Activated CD4-positive, alpha-beta T cell treated with anti-CD3 and anti-CD28 coated beads, Interleukin-2, Interleukin-4, amounts not matched to agents 100 ng/mL and 50 ng/mL, durations not matched to agents 16 hours and 8 hours (primary cell): ENCODE measurements around the gene TAPBP.
"Not testable (repeated sequence)": the region's sequence is repeated elsewhere in the genome, so short reads cannot be mapped to it uniquely, and the experiment has no call there.

ENCODE experiments used
- DNase-seq: peaks from one replicate; pipeline ENCODE4 v3.0.0-alpha.2; 2020; ENCODE audit warnings: low spot score

The TAPBP gene

GRCh38 chr6:33296797-33297405 lies 17.0 kb downstream of the TAPBP start:
- DNase-seq, result no peak

- DNase-seq, result no peak
Measured at GRCh38 chr6:33295621-33296369, 18.1 kb downstream of the TAPBP start.

- no peak for DNase-seq
Measured at GRCh38 chr6:33294086-33294823, 19.6 kb downstream of the TAPBP start.

- DNase-seq, result no peak
Measured at GRCh38 chr6:33292996-33293682, 20.7 kb downstream of the TAPBP start.

- DNase-seq, result no peak
Measured at GRCh38 chr6:33290459-33290858, 23.4 kb downstream of the TAPBP start.

GRCh38 chr6:33289784-33290315 lies 24.0 kb downstream of the TAPBP start:
- no peak for DNase-seq

- peak; percentile 90 for DNase-seq
Measured at GRCh38 chr6:33288921-33289783, 24.7 kb downstream of the TAPBP start, which contains the start of the genes PFDN6 and WDR46. Gene PFDN6, plus strand, starts transcription at chr6:33289601. Its CDS starts 256 bp downstream, at chr6:33289857. Gene WDR46, minus strand, starts transcription at chr6:33289239. Its CDS starts 69 bp downstream, at chr6:33289170.

- no peak for DNase-seq
Measured at GRCh38 chr6:33288141-33288920, 25.5 kb downstream of the TAPBP start.

GRCh38 chr6:33286946-33287914 lies 26.6 kb downstream of the TAPBP start:
- DNase-seq, result no peak

- not testable (repeated sequence) for DNase-seq
Measured at GRCh38 chr6:33285214-33285613, 28.7 kb downstream of the TAPBP start.

- DNase-seq, result no peak
Measured at GRCh38 chr6:33280539-33280938, 33.3 kb downstream of the TAPBP start.

- DNase-seq, result no peak
Measured at GRCh38 chr6:33279971-33280511, 33.8 kb downstream of the TAPBP start.

GRCh38 chr6:33279257-33279695 lies 34.6 kb downstream of the TAPBP start:
- DNase-seq, result no peak

GRCh38 chr6:33278810-33279209 lies 35.1 kb downstream of the TAPBP start:
- no peak for DNase-seq

GRCh38 chr6:33278392-33278741 lies 35.5 kb downstream of the TAPBP start:
- no peak for DNase-seq

GRCh38 chr6:33277663-33278391 lies 36.1 kb downstream of the TAPBP start:
- peak; percentile 33 for DNase-seq

- peak; percentile 83 for DNase-seq
Measured at GRCh38 chr6:33276864-33277662, 36.8 kb downstream of the TAPBP start, which contains the start of gene B3GALT4. Gene B3GALT4, plus strand, starts transcription at chr6:33277123. Its CDS starts 297 bp downstream, at chr6:33277420.
